ENCODE results near the gene SDC4.

Gene SDC4

GRCh38 chr20:45342855-45343531 lies 5.2 kb downstream of the SDC4 start:
- peaks cover 12% of the 10 kb centered on the region; the same call in 1 of the 2 replicates for H3K36me3 ChIP-seq (ENCODE audit: insufficient read depth, low read length)
- H3K27me3 ChIP-seq (ENCODE audit: insufficient read depth, low read length), result no peaks in the 10 kb centered on the region
- H3K27ac ChIP-seq (ENCODE audit: low read depth, low read length), result peak overlapping the region; percentile 85

DNA sequence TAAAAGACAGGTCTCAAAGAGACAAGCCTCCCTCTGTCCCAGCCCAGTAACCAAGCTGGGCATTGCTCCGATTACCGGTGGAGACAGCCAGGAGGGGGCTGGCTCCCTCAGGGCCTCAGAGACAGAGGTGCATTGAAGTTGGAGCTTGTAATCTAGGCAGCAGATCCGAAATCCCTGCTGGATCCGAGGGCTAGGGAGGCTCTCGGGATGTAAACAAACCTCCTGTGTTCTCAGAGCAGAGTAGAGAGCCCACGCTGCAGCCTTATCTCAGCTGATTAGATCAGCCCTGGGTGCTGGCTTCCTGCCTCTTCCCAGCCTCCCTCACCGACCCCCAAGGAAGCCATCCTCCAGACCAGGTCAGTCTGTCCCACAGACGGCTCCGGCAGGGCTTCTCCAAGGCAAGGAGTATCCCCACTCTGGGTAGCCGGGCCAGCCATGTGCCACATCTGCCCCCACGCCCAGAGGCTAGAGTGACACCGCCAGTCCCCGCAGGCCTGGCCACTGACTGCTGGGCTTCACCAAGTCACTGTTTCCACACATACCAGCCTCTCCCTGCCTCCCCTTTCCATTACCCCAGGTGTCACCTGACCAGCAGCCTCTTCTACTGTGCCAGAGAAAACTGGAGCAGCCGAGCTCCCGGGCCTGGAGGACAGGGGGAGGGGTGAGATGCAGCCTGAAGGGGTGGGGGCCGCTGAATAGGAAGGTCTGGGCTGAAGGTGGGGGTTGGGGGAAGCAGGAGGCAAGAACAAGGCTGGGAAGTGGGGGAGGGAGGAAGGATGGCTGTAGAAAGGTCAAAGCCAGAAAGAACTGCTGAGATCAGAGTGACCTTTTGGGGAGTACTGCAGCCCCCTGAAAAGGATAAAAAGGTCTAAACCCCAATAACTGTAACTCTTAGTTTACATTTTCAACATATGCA lies 6.0 kb downstream of the SDC4 start:
- H2AFZ ChIP-seq (ENCODE audit: low read length, unreplicated experiment), result no peak overlapping the region
- H3K36me3 ChIP-seq (ENCODE audit: insufficient read depth, low read length), result peaks cover 12% of the 10 kb centered on the region; the same call in 1 of the 2 replicates
- H3K27me3 ChIP-seq (ENCODE audit: insufficient read depth, low read length), result no peaks in the 10 kb centered on the region
- H3K4me1 ChIP-seq (ENCODE audit: control insufficient read depth, insufficient read depth, low read length, unreplicated experiment), result peaks cover 89% of the 10 kb centered on the region
- H3K79me2 ChIP-seq (ENCODE audit: control insufficient read depth, insufficient read depth, low read length, unreplicated experiment), result peaks cover 86% of the 10 kb centered on the region
- H3K4me3 ChIP-seq (ENCODE audit: low read depth, low read length), result peak overlapping the region; percentile 58
- peak overlapping the region; percentile 85 for H3K27ac ChIP-seq (ENCODE audit: low read depth, low read length)

More at GRCh38 chr20:45342855-45343531, 5.2 kb downstream of the SDC4 start:
- peaks cover 94% of the 10 kb centered on the region for H3K79me2 ChIP-seq (ENCODE audit: control insufficient read depth, insufficient read depth, low read length, unreplicated experiment)
- H2AFZ ChIP-seq (ENCODE audit: low read length, unreplicated experiment), result no peak overlapping the region
- H3K4me3 ChIP-seq (ENCODE audit: low read depth, low read length), result peak overlapping the region; percentile 58
- peaks cover 81% of the 10 kb centered on the region for H3K4me1 ChIP-seq (ENCODE audit: control insufficient read depth, insufficient read depth, low read length, unreplicated experiment)

- peaks cover 79% of the 10 kb centered on the region for H3K79me2 ChIP-seq (ENCODE audit: control insufficient read depth, insufficient read depth, low read length, unreplicated experiment)
- peaks cover 12% of the 10 kb centered on the region; the same call in 1 of the 2 replicates for H3K36me3 ChIP-seq (ENCODE audit: insufficient read depth, low read length)
- H3K4me1 ChIP-seq (ENCODE audit: control insufficient read depth, insufficient read depth, low read length, unreplicated experiment), result peaks cover 92% of the 10 kb centered on the region
- H3K27me3 ChIP-seq (ENCODE audit: insufficient read depth, low read length), result no peaks in the 10 kb centered on the region
- peak overlapping the region; percentile 58 for H3K4me3 ChIP-seq (ENCODE audit: low read depth, low read length)
- no peak overlapping the region for H2AFZ ChIP-seq (ENCODE audit: low read length, unreplicated experiment)
- peak overlapping the region; percentile 85 for H3K27ac ChIP-seq (ENCODE audit: low read depth, low read length)
These were observed 6.7 kb downstream of the SDC4 start for GRCh38 chr20:45341579-45341938.

GRCh38 chr20:45340951-45341350 lies 7.3 kb downstream of the SDC4 start:
- Histone ChIP-seq H3K79me2 (ENCODE audit: control insufficient read depth, insufficient read depth, low read length, unreplicated experiment) (peaks cover 78% of the 10 kb centered on the region), H2AFZ (ENCODE audit: low read length, unreplicated experiment) (no peak overlapping the region), H3K4me1 (ENCODE audit: control insufficient read depth, insufficient read depth, low read length, unreplicated experiment) (peaks cover 92% of the 10 kb centered on the region), H3K36me3 (ENCODE audit: insufficient read depth, low read length) (peaks cover 12% of the 10 kb centered on the region; the same call in 1 of the 2 replicates), H3K27ac (ENCODE audit: low read depth, low read length) (no peak overlapping the region), H3K27me3 (ENCODE audit: insufficient read depth, low read length) (no peaks in the 10 kb centered on the region), H3K4me3 (ENCODE audit: low read depth, low read length) (no peak overlapping the region)

DNA sequence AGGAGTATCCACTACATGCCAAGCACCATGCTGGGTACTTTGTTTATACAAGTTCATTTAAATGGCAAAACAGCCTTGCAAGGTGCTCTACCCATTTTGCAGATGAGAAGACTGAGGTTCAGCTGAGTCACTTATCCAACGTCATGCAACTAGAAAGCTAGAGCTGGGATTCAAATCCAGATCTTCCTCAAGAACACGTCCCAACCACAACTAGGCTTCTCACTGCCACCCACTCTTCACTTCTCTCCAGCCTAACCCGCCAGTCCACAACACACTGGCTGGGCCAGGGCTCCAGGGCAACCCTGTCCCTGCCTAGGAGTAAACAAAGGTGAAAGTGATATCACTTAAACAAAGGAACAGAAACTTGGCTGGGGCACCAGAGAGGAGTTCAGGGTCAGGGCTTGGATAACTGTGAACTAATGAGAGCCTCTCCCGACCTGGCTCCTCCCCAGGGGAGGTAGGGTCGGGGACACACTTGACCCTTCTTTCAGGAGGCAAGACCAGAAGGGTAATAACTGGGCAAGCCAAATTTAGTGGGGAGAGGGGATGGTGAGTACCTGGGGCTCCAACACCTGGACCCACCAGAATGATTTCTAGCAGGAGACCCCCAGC lies 7.9 kb downstream of the SDC4 start:
- Histone ChIP-seq H3K79me2 (ENCODE audit: control insufficient read depth, insufficient read depth, low read length, unreplicated experiment) (peaks cover 78% of the 10 kb centered on the region), H3K27ac (ENCODE audit: low read depth, low read length) (peak overlapping the region; percentile 94; the same call in 1 of the 2 replicates), H3K4me1 (ENCODE audit: control insufficient read depth, insufficient read depth, low read length, unreplicated experiment) (peaks cover 90% of the 10 kb centered on the region), H3K4me3 (ENCODE audit: low read depth, low read length) (no peak overlapping the region), H2AFZ (ENCODE audit: low read length, unreplicated experiment) (no peak overlapping the region), H3K27me3 (ENCODE audit: insufficient read depth, low read length) (no peaks in the 10 kb centered on the region), H3K36me3 (ENCODE audit: insufficient read depth, low read length) (peaks cover 18% of the 10 kb centered on the region; the same call in 1 of the 2 replicates)

GRCh38 chr20:45339799-45340198 lies 8.4 kb downstream of the SDC4 start:
- Histone ChIP-seq H2AFZ (ENCODE audit: low read length, unreplicated experiment) (no peak overlapping the region), H3K4me3 (ENCODE audit: low read depth, low read length) (no peak overlapping the region), H3K27me3 (ENCODE audit: insufficient read depth, low read length) (no peaks in the 10 kb centered on the region), H3K79me2 (ENCODE audit: control insufficient read depth, insufficient read depth, low read length, unreplicated experiment) (peaks cover 78% of the 10 kb centered on the region), H3K4me1 (ENCODE audit: control insufficient read depth, insufficient read depth, low read length, unreplicated experiment) (peaks cover 85% of the 10 kb centered on the region), H3K27ac (ENCODE audit: low read depth, low read length) (peak overlapping the region; percentile 94; the same call in 1 of the 2 replicates), H3K36me3 (ENCODE audit: insufficient read depth, low read length) (peaks cover 22% of the 10 kb centered on the region; the same call in 1 of the 2 replicates)

- peaks cover 80% of the 10 kb centered on the region for H3K4me1 ChIP-seq (ENCODE audit: control insufficient read depth, insufficient read depth, low read length, unreplicated experiment)
- no peak overlapping the region for H2AFZ ChIP-seq (ENCODE audit: low read length, unreplicated experiment)
- H3K36me3 ChIP-seq (ENCODE audit: insufficient read depth, low read length), result peaks cover 22% of the 10 kb centered on the region; the same call in 1 of the 2 replicates
- no peaks in the 10 kb centered on the region for H3K27me3 ChIP-seq (ENCODE audit: insufficient read depth, low read length)
- no peak overlapping the region for H3K4me3 ChIP-seq (ENCODE audit: low read depth, low read length)
- peak overlapping the region; percentile 94 for H3K27ac ChIP-seq (ENCODE audit: low read depth, low read length)
- peaks cover 77% of the 10 kb centered on the region for H3K79me2 ChIP-seq (ENCODE audit: control insufficient read depth, insufficient read depth, low read length, unreplicated experiment)
These were observed 9.1 kb downstream of the SDC4 start for GRCh38 chr20:45339084-45339483.

DNA sequence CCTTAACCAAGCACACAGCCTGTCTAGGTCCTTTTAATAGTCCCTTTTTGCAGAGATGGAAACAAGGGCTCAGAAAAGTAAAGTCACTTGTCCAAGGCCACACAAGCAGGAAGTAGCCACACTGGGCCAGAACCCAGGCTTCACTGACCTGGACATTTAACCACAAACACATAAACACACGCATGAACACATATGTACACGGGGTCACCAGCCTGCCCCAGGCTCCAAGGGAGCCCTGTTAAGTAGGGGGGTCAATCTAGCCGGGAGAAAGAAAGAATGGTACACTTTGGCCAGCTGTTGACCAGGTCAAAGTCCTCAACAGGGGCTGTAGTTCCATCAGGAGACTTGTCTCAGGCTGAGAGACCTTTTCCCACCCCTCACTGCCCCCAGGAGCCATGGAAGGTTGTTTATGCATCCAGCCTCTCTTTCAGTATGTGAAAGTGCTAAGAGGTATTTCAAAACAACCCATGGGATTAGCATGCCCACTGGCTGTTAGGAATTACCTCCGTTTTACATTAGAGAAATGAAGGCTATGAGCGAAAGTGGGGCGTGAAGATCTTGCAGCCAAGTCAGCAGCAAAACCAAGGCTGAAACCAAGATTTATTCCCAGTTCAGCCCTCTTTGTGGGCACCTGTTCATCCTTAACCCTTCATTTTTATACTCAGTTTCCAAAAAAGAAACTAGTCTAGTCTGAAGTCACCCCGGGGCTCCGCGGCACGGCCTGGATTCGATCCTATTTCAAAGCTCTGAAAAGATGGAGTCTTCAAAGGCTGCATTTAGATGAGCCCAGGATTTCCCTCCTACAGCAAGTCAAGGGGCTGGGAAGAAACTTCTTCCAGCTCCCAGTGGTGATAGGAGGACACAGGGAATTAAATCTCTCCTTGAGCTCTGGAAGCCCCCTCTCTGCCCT lies 9.8 kb downstream of the SDC4 start:
- peaks cover 70% of the 10 kb centered on the region for H3K79me2 ChIP-seq (ENCODE audit: control insufficient read depth, insufficient read depth, low read length, unreplicated experiment)
- H3K27me3 ChIP-seq (ENCODE audit: insufficient read depth, low read length), result no peaks in the 10 kb centered on the region
- peaks cover 22% of the 10 kb centered on the region; the same call in 1 of the 2 replicates for H3K36me3 ChIP-seq (ENCODE audit: insufficient read depth, low read length)
- peaks cover 73% of the 10 kb centered on the region for H3K4me1 ChIP-seq (ENCODE audit: control insufficient read depth, insufficient read depth, low read length, unreplicated experiment)
- H3K27ac ChIP-seq (ENCODE audit: low read depth, low read length), result peak overlapping the region; percentile 94
- no peak overlapping the region for H2AFZ ChIP-seq (ENCODE audit: low read length, unreplicated experiment)
- H3K4me3 ChIP-seq (ENCODE audit: low read depth, low read length), result no peak overlapping the region

- Histone ChIP-seq H3K36me3 (ENCODE audit: insufficient read depth, low read length) (peaks cover 28% of the 10 kb centered on the region; the same call in 1 of the 2 replicates), H3K4me3 (ENCODE audit: low read depth, low read length) (peak overlapping the region; percentile 12; the same call in 1 of the 2 replicates), H2AFZ (ENCODE audit: low read length, unreplicated experiment) (no peak overlapping the region), H3K79me2 (ENCODE audit: control insufficient read depth, insufficient read depth, low read length, unreplicated experiment) (peaks cover 70% of the 10 kb centered on the region), H3K4me1 (ENCODE audit: control insufficient read depth, insufficient read depth, low read length, unreplicated experiment) (peaks cover 65% of the 10 kb centered on the region), H3K27me3 (ENCODE audit: insufficient read depth, low read length) (no peaks in the 10 kb centered on the region), H3K27ac (ENCODE audit: low read depth, low read length) (peak overlapping the region; percentile 94)
These were observed 10.7 kb downstream of the SDC4 start for GRCh38 chr20:45337367-45338120.
